Measurements from ENCODE around the gene GPR35.

GPR35 gene, protein sequence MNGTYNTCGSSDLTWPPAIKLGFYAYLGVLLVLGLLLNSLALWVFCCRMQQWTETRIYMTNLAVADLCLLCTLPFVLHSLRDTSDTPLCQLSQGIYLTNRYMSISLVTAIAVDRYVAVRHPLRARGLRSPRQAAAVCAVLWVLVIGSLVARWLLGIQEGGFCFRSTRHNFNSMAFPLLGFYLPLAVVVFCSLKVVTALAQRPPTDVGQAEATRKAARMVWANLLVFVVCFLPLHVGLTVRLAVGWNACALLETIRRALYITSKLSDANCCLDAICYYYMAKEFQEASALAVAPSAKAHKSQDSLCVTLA

DNA sequence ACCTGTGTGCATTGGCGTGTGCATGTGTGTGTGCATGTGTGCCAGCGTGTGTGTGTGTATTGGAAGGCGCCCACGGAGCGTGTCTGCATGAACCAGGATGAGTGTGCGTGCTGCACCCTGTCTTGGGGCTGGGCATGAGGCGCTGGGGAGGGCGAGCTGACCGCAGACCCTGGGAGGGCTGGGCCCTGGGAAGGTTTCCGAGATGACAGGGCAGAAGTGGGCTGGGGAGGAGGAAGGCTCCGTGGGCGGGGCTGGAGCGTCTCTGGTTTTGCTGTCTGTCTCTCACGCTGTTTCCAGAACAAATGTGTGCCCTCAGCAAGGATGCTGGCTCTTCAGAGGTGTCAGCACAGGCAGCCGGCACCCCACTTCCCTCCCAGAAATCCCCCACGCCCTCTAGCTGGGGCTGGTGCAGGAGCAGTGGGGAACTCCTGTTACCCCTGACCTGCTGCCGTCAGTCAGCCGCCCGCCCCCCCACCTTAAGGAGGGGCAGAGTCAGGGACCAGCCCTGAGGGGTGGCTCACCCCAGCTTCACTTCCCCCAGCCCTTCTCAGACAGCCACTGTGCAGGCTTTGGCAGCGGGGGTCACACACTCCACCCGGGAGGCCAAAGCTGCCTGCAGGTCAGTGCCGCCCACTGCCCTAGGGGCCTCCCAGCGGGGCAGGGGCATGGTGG, at the start of gene GPR35:
GPR35 (plus strand) TSS at position 531 of the 672 bp plus-strand sequence. CDS start 4,473 bp downstream, outside the sequence.
- peak; percentile 92 for DNase-seq

DNA sequence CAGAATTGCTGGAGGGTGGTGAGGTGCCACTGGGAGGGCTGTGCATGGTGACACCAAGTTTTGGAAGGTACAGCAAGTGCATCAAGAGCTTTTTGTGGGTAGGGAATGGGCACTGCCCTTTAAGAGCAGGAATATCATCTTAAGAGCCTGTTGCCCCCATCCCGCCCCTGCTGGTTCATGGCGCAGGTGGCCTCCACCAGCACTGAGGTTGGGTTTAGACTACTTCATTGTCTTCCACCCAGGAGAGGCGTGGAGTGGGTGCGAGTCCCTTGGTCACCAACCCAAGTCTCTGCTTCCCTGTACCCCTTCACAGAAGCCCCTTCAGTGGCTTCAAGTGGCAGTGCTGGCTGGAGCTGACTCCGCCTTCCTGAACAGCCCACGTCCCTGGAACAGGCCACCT, 49.2 kb upstream of the GPR35 start:
- DNase-seq = no peak

DNA sequence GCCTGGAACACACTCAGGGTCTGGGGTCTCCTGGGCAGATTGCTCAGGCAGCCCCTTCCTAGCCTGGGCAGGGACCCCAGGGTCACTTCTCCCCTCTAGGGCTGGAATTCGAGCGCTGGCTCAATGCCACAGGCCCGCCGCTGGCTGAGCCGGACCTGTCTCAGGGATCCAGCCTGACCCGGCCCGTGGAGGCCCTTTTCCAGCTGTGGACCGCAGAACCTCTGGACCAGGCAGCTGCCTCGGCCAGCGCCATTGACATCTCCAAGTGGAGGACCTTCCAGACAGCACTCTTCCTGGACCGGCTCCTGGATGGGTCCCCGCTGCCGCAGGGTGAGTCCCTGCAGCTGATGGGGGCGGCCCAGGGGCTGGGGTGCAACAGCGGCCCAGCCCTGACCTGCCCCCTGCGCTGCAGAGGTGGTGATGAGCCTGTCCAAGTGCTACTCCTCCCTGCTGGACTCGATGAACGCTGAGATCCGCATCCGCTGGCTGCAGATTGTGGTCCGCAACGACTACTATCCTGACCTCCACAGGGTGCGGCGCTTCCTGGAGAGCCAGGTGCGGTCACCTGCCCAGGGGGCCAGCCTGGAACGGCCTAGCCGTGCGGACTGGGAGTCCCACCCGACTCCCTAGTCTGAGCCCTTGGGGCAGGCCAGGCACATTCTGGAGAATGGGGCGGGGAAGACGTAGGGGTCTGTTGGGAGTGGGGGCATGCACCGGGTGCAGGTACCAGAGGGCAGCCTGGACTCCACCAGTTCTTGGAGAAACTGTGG, 48.7 kb upstream of the GPR35 start:
- no peak for DNase-seq

DNA sequence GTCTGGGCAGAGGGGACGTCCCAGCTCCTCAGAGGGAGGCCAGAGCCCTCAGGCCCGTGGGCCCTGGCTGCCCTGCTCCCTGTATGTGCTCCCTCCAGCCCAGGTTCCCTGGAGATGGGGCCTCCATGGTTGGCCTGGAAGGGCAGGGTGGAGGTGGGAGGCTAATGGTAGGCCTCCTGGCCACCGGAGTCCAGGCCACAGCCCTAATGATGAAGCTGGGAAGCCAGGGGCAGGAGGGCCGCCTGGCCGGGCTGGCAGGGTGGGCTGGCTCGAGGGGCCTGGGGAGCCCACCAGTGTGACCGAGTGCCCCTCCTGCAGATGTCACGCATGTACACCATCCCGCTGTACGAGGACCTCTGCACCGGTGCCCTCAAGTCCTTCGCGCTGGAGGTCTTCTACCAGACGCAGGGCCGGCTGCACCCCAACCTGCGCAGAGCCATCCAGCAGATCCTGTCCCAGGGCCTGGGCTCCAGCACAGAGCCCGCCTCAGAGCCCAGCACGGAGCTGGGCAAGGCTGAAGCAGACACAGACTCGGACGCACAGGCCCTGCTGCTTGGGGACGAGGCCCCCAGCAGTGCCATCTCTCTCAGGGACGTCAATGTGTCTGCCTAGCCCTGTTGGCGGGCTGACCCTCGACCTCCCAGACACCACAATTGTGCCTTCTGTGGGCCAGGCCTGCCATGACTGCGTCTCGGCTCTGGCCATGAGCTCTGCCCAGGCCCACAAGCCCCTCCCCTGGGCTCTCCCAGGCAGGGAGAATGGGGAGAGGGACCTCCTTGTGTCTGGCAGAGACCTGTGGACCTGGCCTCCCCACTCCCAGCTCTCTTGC, 47.8 kb upstream of the GPR35 start:
- DNase-seq = no peak

DNA sequence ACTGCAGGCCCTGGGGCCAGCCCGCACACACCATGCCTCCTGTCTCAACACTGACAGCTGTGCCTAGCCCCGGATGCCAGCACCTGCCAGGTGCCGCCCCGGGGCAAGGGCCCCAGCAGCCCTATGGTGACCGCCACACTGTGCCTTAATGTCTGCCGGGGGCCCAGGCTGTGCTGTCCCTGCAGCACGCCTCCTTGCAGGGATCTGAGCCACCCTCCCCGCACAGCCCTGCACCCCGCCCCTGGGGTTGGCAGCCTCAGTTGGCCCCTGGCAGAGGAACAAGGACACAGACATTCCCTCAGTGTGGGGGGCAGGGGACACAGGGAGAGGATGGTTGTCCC, 47.2 kb upstream of the GPR35 start:
- no peak for DNase-seq

DNA sequence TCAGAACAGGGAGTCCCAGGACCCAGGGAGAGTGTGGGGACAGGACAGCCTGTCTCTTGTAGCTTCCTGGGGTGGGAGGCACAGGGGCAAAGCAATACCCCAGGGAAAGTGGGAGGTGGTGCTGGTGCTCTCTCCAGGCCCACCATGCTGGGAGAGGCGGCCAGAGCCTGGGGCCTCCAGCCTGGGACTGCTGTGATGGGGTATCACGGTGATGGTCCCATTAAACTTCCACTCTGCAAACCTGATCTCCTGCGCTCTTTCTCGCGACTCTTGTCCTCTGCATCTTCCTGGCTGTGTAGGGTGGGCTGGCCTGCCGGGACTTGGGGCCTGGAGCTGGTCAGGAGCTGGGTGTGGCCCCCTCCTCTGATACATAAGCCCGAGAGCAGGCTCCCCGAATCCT, 46.8 kb upstream of the GPR35 start:
- no peak for DNase-seq

DNA sequence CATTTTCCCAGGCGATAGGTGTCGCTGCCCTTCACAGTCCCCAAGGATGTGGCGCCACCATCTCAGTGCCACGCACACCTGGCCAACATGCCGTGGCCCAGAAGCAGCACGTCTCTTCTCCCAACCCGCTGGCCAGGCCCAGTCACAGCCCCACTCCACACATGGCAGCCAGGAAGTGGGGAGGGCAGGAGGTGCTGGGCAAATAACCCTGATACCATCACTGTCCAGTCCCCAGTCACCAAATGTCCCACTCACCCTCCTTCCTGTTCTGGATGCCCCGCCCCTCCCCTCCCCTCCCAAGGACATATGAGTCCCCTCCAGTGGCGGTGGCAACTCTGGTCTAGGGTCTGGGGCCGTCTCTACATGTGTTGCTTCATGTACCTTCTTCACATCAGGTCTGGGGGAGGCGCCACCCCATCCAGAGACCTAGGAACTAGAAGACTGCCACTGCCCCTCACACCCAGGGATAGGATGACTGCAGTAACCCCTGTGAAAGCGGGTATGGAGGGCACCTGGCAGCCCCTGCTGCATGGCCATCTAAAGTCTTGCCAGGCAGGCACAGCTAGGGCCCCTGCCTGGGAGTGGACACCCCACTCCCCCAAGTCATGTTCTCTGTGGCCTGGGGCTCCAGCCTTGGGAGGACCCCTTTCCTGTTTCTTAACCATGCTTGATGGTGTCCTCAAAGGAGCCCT, 46.1 kb upstream of the GPR35 start:
- DNase-seq = no peak

DNA sequence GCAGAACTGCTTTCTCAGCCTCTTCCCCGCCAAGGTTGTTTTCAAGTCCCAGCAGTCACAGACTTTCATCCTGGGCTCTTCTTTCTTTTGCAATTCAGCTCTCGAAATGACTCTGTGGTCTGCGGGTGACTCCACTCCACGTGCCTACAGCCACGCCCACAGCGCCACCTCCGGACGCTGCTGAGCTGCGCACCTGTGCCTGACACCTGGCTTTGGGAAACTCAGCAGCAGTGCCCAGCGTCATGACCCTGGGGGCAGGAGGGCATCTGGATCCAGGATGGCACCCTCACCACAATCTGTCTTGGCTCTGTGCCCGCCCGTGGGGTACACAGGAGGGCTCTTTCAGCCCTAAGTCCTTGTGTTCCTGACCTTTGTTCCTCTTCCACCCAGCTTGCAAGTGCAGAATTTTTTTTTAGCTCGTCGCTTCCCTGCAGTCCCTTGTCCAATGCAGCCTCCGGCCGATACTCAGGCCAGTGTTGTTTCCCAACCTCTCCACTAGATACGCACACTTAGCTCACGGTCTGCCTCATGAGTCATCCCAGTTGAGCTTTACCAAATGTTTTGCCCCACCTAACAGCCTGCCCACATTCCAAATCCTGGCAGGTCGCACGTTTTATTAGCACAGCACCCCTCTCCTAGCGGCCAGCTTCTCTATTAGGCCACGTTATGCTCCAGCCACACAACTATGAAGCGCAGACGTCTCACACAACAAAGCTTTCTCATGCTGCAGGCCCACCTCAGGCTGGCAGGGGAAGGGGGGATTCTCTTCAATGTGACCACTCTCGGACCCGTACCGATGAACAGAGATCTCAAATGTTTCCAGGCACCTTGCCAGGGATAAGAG, 45.3 kb upstream of the GPR35 start:
- DNase-seq = peak; percentile 91

DNA sequence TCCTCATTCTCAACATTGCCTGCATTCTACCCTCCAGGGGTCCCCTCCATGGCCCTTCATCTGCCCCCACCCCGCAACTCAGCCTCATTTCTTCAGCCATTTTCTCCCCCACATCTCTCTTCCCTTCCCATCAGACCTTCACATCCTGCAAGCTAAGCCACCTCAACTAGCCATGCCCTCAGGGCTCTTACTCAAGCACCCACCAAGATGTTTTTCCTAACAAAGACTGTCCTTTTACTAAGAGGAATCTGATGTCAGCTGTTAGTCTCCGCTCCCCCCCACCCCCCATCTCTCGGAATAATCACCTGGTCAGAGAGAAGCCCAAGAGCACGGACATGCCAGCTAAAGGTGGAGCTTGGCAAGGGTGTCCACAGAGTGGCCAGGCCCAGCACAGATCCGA, 43.5 kb upstream of the GPR35 start:
- DNase-seq = no peak

DNA sequence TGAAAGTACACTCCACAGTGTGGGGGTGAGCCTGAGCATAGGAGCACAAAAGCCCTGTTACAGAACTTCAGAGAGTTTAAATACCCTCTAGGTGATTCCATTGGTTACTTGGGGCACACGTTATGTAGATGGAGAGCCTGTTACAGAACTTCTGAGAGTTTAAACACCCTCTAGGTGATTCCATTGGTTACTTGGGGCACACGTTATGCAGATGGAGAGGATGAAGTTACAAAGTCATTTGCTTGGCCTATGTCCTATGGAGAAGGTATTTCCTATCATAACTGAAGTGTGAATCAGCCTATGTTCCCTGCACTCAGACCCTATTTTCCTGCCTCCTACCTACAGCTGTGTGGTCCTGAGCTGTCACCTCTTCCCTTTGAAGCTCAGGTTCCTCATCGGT, 42.5 kb upstream of the GPR35 start:
- no peak for DNase-seq

DNA sequence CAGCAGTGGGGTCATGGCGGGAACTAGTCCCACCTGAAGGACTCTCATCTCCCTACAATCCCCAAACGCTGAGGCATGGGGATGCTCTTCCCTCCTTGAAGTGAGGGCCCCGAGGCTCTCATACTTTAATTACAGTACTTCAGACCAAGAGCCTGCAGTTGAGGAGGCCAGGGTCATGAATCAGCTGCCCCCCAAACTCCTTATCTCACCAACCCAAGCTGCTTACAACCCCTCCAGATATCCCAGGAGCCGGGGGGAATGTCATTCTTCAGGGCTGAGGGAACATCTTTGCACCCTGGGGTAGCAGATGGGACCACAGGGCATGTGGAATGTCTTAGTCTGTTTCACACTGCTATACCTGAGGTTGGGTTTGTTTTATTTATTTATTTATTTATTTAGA, 41.5 kb upstream of the GPR35 start:
- no peak for DNase-seq

DNA sequence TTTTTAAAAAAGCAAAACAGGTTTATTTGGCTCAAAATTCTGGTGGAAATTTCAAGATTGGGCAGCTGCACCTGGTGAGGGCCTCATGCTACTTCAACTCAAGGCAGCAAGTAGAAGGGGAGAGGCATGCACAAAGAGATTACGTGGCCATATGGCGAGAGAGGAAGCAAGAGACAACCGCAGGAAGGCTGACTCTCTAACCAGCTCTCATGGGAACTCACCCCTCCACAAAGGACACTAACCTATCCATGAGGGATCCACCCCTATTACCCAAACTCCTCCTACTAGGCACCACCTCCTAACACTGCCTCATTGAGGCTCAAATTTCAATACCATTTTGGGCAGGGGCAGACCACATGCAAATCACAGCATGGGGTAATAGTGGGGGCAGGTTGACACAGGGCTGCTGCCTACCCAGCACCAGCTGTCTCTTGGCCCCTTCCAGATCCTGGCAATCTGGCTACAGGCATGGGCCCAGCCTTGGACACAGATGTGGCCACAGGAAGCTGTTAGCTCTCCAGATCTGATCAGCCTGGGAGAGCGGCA, 40.7 kb upstream of the GPR35 start:
- DNase-seq = peak; percentile 62

DNA sequence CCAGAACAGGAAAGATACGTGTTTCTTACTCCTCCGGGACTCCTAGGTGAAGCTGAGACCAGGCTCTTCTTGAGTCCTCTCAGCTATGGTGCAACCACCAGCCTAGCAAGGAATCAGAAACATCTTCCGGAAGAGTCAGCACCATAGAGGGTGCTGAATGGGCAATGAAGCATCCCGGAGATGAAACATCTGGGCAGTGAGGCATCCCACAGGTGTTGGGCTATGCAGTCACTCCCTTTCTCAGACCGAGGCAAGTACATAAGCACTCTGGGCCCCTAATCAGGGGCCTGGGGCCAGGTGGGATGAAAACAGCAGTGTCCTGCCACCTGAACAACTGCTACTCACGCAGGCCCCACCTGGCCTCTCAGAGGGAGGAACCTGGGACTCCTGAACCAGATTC, 40.2 kb upstream of the GPR35 start:
- DNase-seq = no peak

DNA sequence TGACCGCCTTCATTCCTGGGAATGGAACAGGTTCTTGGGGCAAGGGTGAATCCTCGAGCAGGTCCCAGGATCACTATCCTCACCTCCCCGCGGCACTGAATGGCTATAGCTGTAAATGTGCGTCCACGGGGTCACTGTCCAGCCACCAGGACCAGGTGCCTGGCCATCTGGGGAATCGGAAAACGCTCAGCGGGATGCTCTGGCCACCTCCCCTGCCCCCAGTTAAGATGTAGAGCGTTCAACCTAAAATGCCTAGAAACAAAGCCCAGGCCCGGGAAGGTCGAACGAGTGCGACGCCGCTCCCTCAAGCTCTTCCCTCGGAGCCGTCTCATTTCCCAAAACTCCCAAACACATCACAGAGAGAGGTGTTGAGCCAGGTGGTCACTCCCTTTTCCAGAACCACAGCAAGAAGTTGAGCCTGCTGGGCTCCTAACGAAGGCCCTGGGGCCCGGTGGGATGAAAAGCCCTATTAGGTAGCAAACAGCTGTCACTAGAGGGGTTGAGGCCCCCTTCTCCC, 39.5 kb upstream of the GPR35 start:
- no peak for DNase-seq

DNA sequence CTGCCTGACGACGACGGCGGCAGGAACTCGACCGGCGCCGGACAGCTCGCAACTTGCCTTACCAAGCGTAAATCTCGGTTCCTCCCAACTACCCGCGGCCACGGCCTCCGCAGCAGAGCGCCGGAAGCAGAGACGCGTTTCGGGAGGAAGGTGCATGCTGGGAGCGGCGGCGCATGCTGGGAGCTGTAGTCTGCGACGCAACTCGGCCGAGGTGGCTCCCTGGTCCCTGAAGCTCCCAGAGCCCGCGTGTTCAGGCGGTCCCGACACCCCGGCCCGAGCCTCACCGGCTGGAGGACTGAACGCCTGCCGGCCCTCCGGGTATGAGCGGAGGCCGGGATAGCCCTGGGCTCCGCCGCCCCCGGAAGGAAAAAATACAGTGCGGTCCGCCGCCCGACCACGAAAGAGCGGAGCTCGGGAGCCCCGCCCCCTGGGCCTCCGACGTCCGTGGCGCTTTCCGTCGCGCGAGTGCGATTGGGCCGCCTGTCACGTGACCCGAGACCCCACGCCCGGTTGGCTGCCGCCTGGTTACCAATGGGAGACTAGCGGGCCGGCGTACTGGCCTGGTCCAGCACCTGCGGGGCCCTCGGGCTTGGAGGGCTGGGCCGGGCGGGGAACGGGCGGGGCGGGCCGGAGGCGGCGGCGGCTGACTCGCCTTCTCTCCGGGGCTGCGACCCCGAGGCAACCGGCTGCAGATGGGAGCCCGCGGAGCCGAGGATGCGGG, 38.9 kb upstream of the GPR35 start, which contains the start of gene CAPN10:
CAPN10 (plus strand) TSS at position 537 of the 721 bp plus-strand sequence; CDS start at position 715, 178 bp downstream.
- peak; percentile 98 for DNase-seq

DNA sequence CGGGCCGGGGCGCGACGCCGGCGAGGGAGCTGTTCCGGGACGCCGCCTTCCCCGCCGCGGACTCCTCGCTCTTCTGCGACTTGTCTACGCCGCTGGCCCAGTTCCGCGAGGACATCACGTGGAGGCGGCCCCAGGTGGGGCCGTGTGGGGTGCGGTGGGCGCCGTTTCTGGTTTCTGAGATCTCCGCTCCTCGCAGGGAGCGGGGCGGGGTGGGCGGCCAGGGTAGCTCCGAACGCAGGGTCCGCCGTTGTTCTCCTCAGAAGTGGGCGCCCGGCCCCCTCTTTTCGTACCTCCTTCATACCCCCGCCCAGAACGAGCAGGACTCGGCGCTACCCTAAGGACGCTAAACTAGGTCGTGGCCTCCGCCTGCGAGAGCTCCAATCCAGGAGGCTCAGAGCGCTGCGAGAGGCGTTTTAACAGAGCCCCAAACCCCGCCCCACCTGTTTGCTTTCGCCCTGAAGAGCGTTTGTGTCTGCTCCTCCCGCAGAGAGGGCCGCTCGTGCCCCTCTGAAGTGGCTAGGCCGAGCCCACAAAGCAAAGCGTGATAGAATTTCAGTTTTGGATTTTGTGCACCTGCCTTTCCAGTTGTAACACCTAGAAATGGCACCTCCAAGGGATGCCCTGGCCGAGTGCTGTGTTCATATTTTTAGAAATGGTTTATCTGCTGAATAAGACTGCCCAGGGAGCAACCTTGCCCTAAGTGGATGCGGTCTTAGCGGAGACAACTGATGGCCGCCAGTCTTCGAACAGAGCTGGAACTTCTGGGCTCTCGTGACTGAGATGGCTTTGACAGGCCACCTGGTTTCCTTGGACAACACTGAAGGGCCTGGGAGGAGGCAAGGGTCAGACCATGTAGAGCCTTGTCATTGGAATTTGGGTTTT, 38.1 kb upstream of the GPR35 start:
- peak; percentile 64 for DNase-seq

DNA sequence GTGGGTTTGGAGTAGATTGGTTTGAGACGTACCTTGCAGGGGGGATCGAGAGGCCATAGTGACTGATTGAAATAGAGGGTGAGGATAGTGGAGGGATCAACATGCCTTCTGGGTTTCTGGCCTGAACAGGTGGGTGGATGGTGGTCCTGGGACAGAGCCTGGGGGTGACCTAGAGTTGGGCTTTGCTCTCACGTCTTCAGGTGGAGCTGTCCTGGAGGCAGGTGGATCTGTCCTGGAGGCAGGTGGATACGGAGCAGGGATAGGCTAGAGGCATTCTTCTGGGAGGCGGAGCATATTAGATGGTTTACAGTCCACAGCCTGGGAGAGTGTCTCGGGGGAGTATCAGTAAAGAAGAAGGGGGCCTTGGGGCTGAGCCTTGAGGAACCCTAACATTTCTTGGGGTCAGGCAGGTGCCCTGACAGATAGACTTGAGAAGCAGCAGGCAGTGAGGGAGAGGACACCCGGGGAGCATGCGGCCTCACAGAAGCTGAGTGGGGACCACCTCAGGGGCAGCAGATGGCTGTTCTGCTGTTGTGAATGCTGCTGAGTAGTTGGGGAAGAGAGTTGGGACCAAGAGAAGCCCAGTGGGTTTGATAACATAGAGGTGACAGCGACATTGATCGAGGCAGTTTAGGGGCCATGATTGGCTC, 37.1 kb upstream of the GPR35 start:
- DNase-seq = no peak

DNA sequence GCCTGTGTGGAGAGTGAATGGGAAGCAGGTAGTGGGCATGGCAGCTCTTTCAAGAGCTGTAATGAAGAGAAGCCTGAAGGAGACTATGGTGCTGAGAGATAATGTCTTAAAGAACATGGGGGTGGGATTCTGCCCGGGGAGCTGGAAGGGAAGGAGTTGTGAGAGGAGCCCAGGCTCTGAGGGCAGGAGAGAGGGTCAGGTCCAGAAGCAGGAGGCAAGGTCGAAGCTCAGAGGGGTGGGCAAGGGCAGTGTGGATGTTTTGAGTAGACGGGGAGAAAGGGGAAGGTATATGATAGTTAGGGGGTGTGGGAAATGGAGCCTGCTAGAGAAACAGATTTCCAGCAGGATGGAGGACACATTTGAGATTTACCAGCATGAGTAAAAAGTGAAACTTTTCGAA, 36.6 kb upstream of the GPR35 start:
- DNase-seq = no peak

DNA sequence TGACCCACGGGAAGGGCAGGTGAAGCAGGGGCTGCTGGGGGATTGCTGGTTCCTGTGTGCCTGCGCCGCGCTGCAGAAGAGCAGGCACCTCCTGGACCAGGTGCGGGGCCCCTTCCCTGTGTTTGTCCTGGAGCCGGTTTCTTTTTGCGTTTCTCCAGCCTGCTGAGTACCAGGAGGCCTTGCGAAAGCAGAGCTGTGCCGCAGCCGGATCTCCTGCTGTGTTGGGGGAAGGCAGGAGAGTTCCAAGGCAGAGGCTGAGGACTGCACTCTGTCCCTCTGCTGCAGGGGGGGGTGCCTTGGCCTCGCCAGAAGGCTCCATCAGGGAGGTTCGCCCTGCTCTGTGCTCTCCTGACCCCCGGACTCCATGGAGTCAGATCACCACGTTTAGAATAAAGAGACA, 35.9 kb upstream of the GPR35 start:
- no peak for DNase-seq
